Measurements from ENCODE around the gene ENTPD3.

The ENTPD3 gene

DNA sequence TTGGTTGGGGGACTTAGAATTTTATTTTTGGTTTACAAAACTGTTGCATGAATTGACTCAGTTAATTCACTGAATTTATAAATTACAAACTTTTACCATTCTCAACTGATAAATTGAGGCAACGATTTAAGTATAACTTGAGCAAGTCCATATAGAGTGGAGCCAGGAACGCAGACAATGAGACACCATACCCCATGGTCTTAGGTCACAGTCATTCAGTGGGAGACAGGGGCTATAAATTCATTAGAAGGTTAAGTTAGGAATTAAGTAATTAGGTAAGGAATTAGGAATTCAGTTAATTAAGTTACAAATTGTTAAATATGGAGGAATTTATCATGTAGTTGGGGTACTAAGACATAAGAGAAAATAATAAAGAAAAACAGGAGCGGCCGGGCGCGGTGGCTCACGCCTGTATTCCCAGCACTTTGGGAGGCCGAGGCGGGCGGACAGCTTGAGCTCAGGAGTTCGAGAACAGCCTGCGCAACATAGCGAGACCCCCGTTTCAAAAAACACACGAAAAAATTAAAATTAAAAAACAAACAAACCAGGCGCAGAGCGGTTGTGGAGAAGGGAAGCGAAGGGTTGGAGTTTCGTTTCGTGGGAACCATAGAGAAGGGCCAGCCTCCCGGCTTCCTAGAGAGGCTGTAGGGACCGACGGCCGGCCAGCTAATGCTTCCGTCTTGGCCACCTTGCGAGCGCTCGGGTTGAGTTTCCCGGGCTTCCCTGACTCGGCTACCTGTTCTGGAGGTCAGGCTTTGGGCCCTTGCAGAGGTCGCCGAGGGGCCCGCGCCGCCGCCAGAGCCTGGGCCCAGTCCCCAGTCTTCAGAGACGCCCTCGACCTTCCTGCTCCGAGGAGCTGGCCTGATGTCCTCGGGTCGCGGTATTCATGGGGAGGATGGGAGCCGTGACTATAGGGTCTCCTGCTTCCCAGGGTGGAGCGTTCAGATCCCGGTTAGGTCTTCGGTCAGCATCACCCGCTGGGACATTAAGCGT, 89.8 kb downstream of the ENTPD3 start, which contains the start of gene ZNF619:
TSS of gene ZNF619 (plus strand) at position 645 of the 993 bp plus-strand sequence. CDS start 858 bp downstream, outside the sequence.
- TF ChIP-seq, protein P1, sequence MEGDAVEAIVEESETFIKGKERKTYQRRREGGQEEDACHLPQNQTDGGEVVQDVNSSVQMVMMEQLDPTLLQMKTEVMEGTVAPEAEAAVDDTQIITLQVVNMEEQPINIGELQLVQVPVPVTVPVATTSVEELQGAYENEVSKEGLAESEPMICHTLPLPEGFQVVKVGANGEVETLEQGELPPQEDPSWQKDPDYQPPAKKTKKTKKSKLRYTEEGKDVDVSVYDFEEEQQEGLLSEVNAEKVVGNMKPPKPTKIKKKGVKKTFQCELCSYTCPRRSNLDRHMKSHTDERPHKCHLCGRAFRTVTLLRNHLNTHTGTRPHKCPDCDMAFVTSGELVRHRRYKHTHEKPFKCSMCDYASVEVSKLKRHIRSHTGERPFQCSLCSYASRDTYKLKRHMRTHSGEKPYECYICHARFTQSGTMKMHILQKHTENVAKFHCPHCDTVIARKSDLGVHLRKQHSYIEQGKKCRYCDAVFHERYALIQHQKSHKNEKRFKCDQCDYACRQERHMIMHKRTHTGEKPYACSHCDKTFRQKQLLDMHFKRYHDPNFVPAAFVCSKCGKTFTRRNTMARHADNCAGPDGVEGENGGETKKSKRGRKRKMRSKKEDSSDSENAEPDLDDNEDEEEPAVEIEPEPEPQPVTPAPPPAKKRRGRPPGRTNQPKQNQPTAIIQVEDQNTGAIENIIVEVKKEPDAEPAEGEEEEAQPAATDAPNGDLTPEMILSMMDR (IDR thresholded peaks at IDR 0.05; ENCODE audit: borderline replicate concordance, control extremely low read depth, extremely low read depth, insufficient read depth, missing control alignments) = no peak
- DNase-seq (ENCODE audit: low spot score) = peak; percentile 86
- in situ Hi-C loops (cut with MboI; ENCODE audit: low sequenced_read_pairs, unreplicated experiment) = no loop called here

DNA sequence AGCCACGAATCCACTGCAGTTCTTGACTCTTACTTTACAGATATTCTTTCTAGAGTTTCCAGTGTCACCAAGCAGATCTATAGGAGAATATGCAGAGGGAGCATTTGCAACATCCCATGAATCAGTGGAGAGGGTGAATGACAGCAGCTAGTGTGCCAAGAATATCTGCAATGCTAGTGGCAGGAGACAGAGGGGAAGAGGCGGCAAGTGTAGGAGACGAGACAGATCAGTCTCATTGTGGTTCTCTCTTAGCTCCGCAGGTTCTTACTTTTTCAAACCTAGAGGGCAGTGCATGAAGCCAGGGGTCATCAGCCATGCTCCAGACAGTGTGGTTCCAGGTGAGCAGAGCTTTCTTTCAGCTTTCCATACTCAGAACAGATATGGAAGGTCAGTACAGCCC, 90.7 kb downstream of the ENTPD3 start:
- in situ Hi-C loops (cut with MboI; ENCODE audit: low sequenced_read_pairs, unreplicated experiment) = no loop called here

More for the DNA sequence above, 90.7 kb downstream of the ENTPD3 start:
- no peak for DNase-seq (ENCODE audit: low spot score)
- TF ChIP-seq, protein P1 (IDR thresholded peaks at IDR 0.05; ENCODE audit: borderline replicate concordance, control extremely low read depth, extremely low read depth, insufficient read depth, missing control alignments) = no peak

Measured in GM13976 (cell line).